K562 treated with DMSO at 1 percent for 4 hours (cell line): ENCODE results near the gene BMP5. TPM values are rescaled to one million over a fixed set of nuclear protein-coding genes. Genes with fewer than 3 reads are reported as not detected.

Experiments
- total RNA-seq: library from RNA; unstranded; fragments of 300-600 nt; gene quantifications from 2 replicates; pipeline ENCODE4 v1.2.3, GENCODE V29; 2022; ENCODE audit not compliant: insufficient read depth

BMP5 gene
- total RNA-seq, result not detected in 2 replicates

DNA sequence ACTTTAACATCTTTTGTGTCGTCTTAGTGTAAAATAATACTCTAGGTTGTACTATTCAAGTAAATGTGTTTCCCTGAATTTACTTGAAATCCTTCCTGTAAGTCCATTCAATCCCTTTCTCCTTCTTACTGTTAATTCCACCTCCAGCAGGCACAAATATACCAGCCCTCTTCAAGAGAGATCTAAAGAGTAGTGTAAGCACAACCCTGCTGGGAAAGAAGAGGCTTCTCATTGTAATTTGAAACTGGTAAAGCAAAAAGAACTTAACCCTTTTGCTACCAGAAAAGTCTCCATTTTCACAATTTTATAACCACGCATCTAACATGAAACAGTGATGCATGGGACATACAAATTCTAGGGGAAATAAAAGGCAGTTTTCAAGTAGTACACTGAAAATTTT, at the start of gene BMP5:
TSS of gene BMP5 (minus strand) at position 191 of the 400 bp plus-strand sequence. CDS start 725 bp downstream, outside the sequence.

